ENCODE data around the gene AADACL4. TPM values are rescaled to one million over a fixed set of nuclear protein-coding genes. Genes with fewer than 3 reads are reported as not detected.

AADACL4 gene
- not detected in 2 replicates for total RNA-seq

GRCh38 chr1:12643785-12644184 is at the start of gene AADACL4:
Gene AADACL4 (plus strand): TSS chr1:12644085. CDS start chr1:12644547, 462 bp downstream.

GRCh38 chr1:12617901-12618660 is 25.8 kb upstream of the AADACL4 start, which contains the start of gene DHRS3:
Gene DHRS3 (minus strand): TSS chr1:12618210. CDS start chr1:12617348, 862 bp downstream.

GRCh38 chr1:12715896-12716437 is 72.1 kb downstream of the AADACL4 start, which contains the start of gene AADACL3:
Gene AADACL3 (plus strand): TSS chr1:12716110. CDS start chr1:12716177, 67 bp downstream.

Other genes starting within 250 kb of the AADACL4 start
- 160 and 520 TPM in 2 replicates for gene DHRS3, start 25.9 kb upstream of the AADACL4 start, total RNA-seq
- not detected in 2 replicates for gene AADACL3, start 72.0 kb downstream of the AADACL4 start, total RNA-seq
- not detected in 2 replicates for gene CFAP107, start 102.1 kb downstream of the AADACL4 start, total RNA-seq
- gene PRAMEF12, start 129.7 kb downstream of the AADACL4 start, total RNA-seq, result not detected in 2 replicates
- not detected in 2 replicates for gene PRAMEF1, start 147.3 kb downstream of the AADACL4 start, total RNA-seq
- not detected in 2 replicates for gene PRAMEF11, start 187.3 kb downstream of the AADACL4 start, total RNA-seq
- gene HNRNPCL1, start 204.6 kb downstream of the AADACL4 start, total RNA-seq, result not detected in 2 replicates
- gene PRAMEF2, start 213.0 kb downstream of the AADACL4 start, total RNA-seq, result not detected in 2 replicates
- gene PRAMEF4, start 242.1 kb downstream of the AADACL4 start, total RNA-seq, result not detected in 2 replicates

Measured in smooth muscle cell of the umbilical artery (primary cell).